ENCODE measurements around the gene NR3C2.

- TF ChIP-seq, protein P1, sequence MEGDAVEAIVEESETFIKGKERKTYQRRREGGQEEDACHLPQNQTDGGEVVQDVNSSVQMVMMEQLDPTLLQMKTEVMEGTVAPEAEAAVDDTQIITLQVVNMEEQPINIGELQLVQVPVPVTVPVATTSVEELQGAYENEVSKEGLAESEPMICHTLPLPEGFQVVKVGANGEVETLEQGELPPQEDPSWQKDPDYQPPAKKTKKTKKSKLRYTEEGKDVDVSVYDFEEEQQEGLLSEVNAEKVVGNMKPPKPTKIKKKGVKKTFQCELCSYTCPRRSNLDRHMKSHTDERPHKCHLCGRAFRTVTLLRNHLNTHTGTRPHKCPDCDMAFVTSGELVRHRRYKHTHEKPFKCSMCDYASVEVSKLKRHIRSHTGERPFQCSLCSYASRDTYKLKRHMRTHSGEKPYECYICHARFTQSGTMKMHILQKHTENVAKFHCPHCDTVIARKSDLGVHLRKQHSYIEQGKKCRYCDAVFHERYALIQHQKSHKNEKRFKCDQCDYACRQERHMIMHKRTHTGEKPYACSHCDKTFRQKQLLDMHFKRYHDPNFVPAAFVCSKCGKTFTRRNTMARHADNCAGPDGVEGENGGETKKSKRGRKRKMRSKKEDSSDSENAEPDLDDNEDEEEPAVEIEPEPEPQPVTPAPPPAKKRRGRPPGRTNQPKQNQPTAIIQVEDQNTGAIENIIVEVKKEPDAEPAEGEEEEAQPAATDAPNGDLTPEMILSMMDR (IDR thresholded peaks at IDR 0.05) = no peak
- no peak for TF ChIP-seq ZFX (IDR thresholded peaks at IDR 0.05; ENCODE audit: borderline replicate concordance)
Observed at GRCh38 chr4:148243837-148244236, 198.4 kb downstream of the NR3C2 start.
